Measurements from ENCODE around the gene RAD51B.

The RAD51B gene

GRCh38 chr14:68569970-68570409 lies 750.4 kb downstream of the RAD51B start:
- no peak for DNase-seq

DNA sequence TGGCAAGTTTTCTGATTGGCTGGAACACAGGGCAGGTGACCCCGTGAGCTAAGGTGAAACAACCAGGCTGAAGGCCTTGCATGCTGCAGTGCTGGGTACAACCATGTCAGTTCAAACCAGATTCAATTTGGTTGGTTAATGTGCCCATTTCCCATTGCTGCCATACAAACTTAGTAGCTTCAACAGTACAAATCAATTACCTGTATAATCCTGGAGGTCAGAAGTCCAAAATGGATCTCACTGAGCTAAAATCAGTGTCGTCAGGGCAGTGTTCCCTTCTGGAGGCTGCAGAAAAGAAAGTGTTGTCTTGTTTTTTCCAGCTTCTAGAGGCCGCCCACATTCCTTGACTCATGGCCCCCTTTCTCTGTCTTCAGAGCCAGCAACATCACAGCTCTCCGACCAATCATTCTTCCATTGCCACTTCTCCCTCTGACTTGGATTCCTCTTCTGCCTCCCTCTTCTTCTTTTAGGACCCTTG lies 751.6 kb downstream of the RAD51B start:
- peak; percentile 33 for DNase-seq

DNA sequence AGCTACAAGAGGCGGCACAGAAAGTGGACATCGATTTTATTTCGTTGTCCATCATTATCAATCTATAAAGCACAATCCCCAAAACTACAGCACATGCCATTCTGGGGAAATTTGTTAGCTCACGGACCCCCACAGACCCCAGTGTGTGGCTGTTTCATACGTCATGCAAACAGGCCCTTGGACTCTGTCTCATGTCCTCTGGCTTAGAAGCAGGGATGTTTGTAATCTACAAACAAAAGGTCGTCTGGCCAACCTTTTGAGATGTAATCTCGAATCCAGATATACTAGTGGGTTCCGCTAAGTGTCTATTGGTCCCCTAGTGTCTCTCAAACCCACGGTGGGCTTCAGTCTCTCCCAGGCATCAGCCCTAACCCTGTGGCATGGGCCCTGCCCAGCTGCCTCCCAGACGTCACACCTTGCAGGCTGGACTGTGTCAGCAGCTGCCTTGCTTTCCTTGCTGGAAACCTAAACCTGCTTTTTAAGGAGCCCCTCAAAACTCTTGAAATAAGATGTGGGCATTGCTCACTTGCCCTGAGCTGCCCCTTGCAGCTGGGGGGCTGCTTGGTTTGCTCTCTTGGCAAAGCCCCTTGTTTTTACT lies 752.4 kb downstream of the RAD51B start:
- no peak for DNase-seq

- DNase-seq: no peak
Observed at GRCh38 chr14:68573126-68573525, 753.5 kb downstream of the RAD51B start.

GRCh38 chr14:68573722-68574121 lies 754.1 kb downstream of the RAD51B start:
- no peak for DNase-seq

DNA sequence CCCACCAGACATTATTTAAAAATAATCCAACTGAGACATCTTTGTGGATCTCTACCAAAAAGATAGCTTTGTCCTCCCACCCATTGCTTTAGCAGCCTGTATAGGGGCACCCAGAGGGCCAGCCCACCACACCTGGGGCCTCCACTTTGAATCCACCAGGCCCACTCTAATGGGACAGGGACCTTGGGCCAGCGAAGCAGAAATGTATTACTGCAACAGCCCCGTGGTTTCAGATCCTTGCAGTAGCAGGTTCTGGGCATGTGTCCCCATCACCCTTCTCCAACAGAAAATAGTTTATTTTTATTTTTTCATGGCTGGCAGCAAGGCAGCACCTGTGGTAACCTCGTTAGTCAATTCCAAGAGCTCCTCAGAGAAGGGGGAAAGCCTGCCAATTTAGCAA lies 754.9 kb downstream of the RAD51B start:
- no peak for DNase-seq

DNA sequence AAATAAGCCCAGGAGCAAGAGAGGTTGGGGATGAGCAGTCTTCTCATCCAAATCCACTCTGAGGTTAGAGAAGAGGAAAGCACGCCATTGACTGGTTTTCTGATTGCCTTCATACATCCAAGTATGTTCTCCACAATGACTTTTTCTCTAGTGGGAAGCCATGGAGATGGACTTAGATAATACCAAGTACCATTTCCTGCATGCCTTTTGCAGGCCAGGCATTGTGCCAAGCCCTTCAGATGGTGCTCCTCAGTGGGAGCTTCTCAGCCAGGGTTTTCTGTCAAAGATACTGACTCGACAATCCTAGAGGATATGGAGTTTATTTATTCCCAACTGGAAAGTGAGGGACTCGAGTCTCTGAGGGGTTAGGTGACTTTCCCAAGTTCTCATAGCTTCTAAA lies 755.3 kb downstream of the RAD51B start:
- no peak for DNase-seq

DNA sequence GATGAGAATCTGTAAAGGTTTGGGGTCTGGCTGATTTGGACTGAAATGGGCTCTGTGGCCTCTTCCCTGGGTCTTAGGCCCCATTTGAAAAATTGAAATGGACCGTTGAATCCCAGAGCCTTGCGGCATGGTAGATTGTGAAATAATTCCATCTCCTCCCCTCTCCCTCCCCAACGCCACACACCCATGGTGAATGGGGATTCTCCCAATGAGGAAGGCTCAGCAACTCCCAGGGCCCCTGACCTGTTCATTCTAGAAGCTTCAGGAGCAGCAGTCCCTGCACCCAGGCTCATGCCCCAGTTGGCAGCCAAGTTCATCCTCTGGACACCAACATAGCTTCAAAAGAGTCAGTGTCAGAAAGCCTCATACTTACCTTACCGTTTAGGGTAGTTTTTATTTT lies 755.8 kb downstream of the RAD51B start:
- no peak for DNase-seq

GRCh38 chr14:68576031-68576430 lies 756.5 kb downstream of the RAD51B start:
- no peak for DNase-seq

GRCh38 chr14:68576496-68577244 lies 757.1 kb downstream of the RAD51B start:
- DNase-seq: no peak

GRCh38 chr14:68577802-68578541 lies 758.4 kb downstream of the RAD51B start:
- DNase-seq: no peak

DNA sequence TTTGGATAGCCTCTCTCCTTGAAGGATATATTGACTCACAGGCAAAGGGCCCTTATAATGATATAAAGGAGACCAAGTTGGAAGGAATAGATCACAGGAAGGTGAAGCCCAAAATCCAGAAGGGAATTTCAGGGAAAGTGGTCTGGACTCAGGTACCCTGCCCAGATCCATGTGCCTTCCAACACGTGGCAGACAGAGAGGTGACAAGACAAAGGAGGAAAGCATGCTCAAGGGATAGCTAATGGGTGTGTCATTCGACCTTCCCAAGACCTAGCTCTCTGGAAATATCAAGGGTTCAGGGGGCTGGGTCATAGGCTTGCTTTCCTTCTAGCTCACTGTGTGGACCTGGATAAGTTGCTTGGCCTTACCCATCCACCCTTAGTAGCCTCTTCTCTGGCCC lies 759.0 kb downstream of the RAD51B start:
- DNase-seq: no peak

DNA sequence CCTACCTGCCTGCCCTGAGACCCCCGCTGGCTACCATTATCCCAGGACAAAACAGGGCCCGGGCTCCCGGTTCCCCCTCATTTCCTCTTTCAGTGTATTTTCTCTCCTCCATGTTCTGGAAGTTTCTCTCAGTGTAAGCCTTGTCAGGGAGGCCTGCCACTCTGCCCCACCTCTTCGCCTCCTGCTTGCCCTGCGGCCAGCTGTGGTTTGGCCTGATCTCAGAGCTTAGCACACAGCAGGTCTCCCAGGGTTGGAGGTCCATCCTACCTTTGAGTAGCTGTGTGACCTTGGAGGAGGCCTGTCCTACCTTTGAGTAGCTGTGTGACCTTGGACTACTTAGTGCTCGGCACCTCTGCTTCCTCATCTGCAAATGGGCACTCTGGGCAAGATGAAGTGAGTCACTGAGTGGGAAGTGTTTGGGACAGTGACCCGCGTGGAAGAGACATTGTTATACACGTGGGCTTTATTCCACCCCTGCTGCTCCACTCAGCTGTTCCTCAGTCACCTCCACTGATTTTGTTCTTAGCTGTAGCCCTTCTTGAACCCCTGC lies 760.6 kb downstream of the RAD51B start:
- DNase-seq: no peak

DNA sequence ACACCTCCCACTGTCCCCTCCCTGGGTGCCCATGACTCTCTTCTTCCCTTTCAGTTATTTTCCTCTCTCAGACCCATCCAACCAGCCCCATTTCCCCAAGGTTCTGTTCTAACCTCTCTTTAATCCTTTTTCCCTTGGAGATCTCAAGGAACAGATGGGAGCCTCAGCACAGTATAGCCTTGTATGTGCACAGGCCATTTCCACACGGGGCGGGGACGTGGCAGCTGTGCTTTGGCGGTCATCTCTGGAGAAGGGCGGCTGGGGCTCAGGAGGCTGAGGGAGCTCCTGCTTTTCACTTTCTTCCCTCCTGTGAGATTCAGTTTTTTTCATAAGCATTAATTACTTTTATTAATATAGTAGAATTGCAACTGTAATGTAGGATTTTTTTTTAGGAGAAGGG lies 761.1 kb downstream of the RAD51B start:
- DNase-seq: no peak

- no peak for DNase-seq
Observed at GRCh38 chr14:68583548-68584280, 764.1 kb downstream of the RAD51B start.

- DNase-seq: no peak
Observed at GRCh38 chr14:68584786-68585185, 765.2 kb downstream of the RAD51B start.

- DNase-seq: no peak
Observed at GRCh38 chr14:68585690-68586089, 766.1 kb downstream of the RAD51B start.

DNA sequence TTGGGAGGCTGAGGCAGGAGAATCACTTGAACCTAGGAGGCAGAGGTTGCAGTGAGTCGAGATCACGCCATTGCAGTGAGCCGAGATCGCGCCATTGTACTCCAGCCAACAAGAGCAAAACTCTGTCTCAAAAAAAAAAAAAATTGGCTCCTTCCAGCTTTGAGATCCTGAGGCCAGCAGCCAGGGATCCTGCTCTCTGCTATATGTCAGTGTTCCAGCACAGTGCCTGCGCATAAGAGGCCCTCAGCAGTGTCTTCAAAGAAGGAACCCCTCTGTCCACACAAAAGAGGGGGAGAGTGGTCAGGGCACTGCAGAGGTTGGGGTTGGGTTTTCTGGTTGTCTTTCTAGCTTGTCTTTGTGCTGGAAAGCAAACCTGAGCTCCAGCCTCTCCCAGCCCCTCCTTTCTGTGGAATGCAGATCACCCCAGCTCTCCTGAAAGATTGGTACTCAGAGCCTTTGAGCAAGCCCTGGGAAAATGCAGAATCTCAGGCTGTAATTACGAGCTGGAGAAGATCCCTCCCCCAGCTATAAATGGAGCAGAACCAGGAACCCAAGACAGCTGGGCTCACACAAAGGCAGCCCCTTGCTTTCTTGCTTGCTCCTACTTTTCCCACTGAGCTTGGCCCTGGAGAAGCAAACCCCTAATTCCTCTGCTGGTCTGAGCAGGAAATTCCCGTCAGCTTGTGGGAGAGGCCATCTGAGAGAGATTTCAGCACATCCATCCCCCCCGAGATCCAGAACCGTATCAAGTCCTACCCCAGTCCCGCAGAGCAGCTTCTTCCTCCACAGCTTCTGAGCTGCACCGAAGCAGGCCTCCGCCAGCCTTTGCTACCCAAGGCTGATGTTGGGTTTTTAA lies 767.5 kb downstream of the RAD51B start:
- no peak for DNase-seq

GRCh38 chr14:68587931-68588330 lies 768.4 kb downstream of the RAD51B start:
- DNase-seq: no peak

- DNase-seq: no peak
Observed at GRCh38 chr14:68589447-68590200, 770.0 kb downstream of the RAD51B start.

GRCh38 chr14:68590201-68590522 lies 770.6 kb downstream of the RAD51B start:
- no peak for DNase-seq

All from activated effector memory CD4-positive, alpha-beta T cell treated with anti-CD3 and anti-CD28 coated beads, Interleukin-2, amount 50 U/mL, for 16 hours (primary cell).